SKM-1 treated with dmso at 0.1 percent for 144 hours (cell line): ENCODE measurements around the gene ETV3L.

Experiments
- DNase-seq: peaks from one replicate; lab custom pipeline; 2025; ENCODE audit not compliant: unreplicated experiment; lab: John Stamatoyannopoulos, UW

ETV3L gene

GRCh38 chr1:157132616-157133167 is 33.1 kb upstream of the ETV3L start:
- DNase-seq, result no peak

GRCh38 chr1:157132111-157132510 is 32.5 kb upstream of the ETV3L start:
- DNase-seq, result no peak

DNA sequence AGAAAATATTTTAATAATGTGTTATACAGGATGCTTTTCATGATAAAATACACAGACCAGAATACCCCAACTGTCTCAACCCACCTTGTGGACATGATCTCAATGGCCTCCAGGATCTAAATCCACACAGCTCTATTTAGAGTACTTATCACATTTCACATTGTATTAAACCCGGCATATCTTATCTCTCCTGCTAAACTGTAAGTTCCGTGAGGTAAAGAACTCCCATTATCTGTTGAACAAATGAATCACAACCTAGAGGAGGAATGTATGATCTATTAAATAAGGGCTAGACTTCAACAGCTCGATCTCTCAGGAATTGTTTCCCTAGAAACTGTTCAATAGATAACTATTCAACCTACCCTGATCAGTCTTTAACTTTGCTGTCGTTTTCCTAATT is 31.7 kb upstream of the ETV3L start:
- DNase-seq, result no peak

DNA sequence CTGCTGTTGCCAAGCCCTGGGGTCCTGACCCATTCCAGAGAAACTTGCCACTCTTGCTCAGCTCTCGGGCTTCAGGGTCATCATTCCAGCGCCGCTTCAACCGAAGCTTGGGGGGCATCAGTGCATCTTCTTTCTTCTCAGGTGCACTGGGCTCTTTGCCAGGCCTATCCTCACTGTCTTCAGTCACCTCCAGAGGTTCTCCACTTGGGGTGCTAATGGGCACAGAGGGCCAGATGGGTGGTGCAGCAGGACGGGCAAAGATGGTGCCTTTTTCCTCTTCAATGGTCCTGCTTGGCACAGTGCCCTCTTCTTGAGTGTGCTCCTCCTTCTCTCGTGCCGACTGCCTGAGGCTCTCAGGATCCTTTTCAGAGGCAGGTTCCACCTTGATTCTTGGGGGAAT is 25.2 kb upstream of the ETV3L start:
- no peak for DNase-seq

GRCh38 chr1:157119448-157119847 is 19.8 kb upstream of the ETV3L start:
- no peak for DNase-seq

- no peak for DNase-seq
These were observed 19.4 kb upstream of the ETV3L start for GRCh38 chr1:157119008-157119407.

GRCh38 chr1:157117527-157118057 is 18.0 kb upstream of the ETV3L start:
- peak; percentile 47 for DNase-seq

- DNase-seq, result no peak
These were observed 17.1 kb upstream of the ETV3L start for GRCh38 chr1:157116737-157117103.

- no peak for DNase-seq
These were observed 16.5 kb upstream of the ETV3L start for GRCh38 chr1:157115851-157116736.

GRCh38 chr1:157115429-157115838 is 15.8 kb upstream of the ETV3L start:
- DNase-seq, result no peak

DNA sequence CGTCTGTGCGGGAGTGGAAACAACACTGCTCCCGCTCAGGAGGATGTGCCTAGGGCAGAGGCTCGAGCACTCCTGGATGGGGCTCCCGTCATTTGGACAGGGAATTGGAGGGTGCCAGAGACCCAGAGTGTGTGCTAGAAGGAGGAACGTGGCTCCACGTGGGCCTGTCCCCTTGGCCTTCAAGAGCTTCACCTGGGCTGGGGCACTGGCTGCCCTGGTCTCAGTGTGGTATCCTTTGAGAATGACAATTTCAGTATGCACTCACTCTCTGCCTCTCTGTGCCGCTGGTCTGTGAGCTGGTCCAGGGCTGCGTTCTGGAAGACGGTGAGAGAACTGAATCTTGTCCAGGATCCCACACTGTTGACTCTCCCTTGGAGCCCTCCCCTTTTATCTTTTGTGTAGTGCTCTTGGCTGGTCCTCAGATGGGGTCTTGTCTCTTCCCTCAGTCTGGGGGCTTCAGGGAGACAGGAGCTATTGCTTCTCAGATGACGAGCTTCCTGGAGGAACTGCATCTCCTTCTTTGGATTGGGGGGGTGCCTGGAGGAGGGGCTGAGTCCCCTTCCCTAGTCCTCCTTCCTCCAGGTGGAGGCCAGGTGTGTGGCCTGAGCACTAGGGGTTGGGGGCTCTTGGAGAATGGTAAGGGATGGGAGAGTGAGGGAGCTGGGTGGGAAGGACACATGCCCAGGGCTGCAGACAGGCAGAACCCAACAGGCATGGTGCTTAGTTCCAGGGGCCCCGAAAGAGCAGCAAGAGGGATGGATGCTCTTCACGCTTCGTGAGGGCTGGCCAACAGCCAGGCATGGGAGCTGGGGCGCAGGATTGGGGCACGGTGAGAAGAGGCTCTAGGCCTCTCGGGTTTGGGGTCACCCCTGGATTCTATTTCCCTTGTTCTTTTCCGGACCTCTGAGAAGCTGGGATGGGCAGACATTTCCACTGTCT is 14.8 kb upstream of the ETV3L start:
- no peak for DNase-seq

DNA sequence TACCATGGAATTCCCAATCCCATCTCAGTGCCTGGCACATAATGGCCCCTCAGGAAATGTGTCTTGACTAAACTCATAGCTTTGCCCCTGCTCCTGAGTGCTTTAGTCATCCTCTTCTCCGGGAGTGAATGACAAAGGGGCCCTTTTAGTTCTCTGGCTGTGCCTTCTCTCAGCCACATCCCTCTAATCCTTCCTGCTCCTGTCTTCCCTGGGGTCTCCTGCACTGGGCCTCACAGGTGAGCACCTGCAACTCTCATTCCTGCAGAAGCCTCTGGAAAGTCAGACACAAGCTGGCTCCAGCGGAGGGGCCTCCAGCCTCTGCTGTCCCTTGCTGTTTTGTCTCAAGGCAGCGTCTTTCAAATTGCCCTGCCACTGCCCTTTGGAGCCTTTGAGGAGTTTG is 14.0 kb upstream of the ETV3L start:
- DNase-seq, result no peak

- peak; percentile 12 for DNase-seq
These were observed 13.5 kb upstream of the ETV3L start for GRCh38 chr1:157113106-157113505.

DNA sequence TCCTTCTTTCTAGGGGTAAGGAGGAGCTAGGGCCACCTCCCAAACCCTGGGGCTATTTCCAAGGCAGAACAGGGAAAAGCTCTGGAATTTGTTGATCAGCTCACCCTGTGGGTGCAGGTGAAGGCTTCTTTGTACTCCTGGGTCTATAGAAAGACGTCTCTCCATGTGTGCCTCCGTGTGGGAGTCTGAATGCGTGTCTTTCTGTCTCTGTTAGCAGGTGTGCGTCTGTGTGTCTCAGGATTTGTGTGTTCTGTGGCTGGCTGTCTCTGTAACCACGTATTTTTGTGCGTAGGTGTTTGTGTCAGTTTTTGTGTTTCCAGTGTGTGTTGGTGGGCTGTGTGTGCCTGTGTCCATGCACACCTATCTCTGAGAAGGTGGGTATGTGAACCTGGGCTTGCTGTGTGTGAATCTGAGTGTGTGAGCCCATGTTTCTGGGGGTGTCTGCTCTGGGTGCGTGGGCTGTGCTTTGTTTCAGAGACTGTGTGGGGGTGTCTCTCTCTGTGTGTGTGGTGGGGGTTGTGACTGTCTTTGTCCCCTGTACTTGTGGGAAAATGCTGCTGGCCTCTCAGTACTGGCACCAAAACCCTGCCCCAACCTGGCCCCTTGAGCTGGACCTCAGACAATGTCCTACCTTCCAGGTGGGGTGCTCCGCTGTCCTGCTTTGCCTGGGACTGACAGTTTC is 12.7 kb upstream of the ETV3L start:
- DNase-seq, result no peak

DNA sequence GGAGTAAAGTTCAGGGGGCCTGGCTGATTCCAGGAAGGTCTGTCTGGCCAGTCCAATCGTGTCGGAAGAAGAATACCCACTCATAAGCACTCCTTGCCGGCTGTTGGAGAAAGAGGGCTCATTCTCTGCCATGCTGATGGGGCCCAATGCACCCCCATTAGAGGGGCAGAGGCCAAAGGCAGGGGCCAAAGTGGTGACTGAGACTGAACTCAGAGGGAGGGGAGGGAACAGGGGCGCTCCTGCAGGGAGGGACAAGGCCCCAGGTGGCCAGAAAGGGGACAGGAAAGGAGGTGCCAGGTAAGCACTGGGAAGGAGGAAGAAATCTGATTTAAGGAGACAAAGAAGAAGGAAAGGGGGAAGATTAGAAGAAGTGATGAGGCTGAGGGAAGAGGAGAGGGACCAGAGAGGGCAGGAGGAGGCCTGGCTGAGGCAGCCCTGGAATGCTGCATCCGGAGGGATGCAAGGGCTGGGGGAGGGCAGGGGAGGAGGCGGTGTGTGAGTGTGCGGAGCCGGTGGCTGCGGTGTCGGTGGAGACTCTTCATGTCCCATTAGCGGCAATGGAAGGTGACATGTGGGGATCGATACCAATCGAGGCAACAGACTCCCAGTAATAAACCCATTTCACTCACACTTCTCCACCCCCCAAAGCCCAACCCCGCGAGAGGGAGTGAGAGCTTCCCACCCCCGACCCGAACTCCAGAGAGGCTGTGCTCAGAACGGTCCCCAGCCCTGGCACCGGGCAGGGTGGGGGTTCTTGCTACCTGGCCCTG is 12.0 kb upstream of the ETV3L start:
- DNase-seq, result no peak

DNA sequence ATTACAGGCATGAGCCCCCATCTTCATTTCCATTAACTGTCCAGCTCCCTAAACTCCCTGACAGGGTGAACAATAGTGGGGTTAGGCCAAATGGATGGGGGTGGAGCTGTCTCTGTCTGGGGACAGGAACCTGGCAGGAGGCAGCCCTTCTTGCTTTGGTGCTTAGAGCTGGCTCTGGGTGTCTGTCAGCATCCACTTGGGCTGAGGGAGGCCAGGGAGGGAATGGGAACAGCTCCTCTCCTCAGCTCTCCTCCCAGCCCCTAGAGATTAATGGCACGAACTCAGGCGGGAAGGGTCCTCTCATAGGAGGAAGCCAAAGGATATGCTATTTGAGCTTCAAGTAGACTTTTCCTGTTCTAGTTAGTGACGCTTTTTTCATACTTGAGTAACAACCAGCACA is 11.1 kb upstream of the ETV3L start:
- no peak for DNase-seq

DNA sequence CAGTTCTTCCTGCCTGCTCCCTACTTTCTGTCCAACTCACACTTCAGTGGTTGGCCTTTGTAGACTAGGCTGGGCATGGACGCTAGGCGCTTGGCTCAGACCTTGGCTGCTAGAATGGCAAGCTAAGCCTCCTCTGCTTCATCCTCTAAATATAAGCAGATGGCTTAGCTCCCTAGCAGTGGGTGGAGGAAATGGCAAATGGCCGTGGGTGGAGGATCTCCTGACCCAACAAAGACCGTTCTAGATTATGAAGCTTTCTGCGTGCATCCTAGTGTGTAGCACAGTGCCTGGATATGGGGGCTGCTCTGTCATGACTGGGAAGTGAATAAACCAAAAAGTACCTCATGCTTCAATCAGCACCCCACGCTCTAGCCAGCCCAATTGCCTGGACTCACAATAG is 10.4 kb upstream of the ETV3L start:
- DNase-seq, result no peak

DNA sequence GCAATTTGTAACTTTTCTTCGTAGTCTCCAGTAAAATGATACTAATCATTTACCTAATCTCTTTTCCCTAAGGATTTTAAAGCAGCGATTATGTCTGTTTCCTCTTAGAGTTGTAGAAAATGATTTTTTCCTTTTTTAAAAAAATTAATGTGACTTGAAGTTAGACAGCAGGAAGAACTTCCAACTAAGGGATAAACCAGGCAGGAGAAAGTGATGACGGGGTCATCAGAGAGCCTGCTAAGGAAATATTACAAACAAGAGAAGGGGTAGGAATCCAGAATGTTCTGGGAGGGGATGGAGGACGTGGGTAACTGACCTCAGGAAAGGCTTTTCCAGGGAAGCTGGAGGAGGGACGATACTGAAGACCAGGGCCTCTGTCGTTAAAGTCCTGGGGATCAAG is 8.8 kb upstream of the ETV3L start:
- DNase-seq, result no peak

DNA sequence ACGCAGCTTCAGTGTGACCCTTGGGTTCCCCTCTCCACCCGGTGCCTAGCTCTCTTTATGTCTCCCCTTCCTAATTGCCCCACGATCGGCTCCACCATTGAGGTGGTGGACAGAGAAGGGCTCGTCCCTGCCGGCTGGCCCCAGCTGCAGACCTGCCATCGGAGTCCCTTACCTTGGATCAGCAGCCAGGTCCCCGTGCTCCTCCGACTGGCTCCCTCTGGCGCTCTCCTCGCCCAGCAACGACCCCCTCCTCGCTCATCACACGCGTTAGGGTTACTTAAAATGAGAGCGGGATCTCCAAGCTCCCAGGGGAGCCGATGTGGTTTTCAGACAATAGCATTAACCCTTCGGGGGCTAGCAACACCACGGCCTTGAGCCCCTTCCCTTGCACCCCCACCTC is 8.1 kb upstream of the ETV3L start:
- no peak for DNase-seq

GRCh38 chr1:157106813-157107189 is 7.2 kb upstream of the ETV3L start:
- DNase-seq, result no peak
